Neural progenitor cell (in vitro differentiated cells): ENCODE measurements around the gene NOTCH1. TPM values are rescaled to one million over a fixed set of nuclear protein-coding genes. Genes with fewer than 3 reads are reported as not detected.
A peak's percentile ranks its signal among the peaks of the same experiment; 100 is the strongest.
"Not testable (repeated sequence)": the region's sequence is repeated elsewhere in the genome, so short reads cannot be mapped to it uniquely, and the experiment has no call there.

Experiments used
- DNase-seq: peaks from one replicate; pipeline ENCODE4 v3.0.0-alpha.2; 2016; ENCODE audit warnings: low spot score
- H2AFZ ChIP-seq: fragments of 200-600 bp; sonication (generic); replicated peaks from 2 replicates; pipeline ENCODE4 v1.6.1; 2016; ENCODE audit warnings: antibody characterized with exemption
- H3F3A ChIP-seq: fragments of 200-600 bp; sonication (generic); 2 replicates; pipeline ENCODE4 v1.6.1; 2016; ENCODE audit warnings: antibody characterized with exemption, low read depth
- H3K27ac ChIP-seq: fragments of 200-600 bp; sonication (generic); 2 replicates; pipeline ENCODE4 v1.5.1; 2016; ENCODE audit warnings: mild to moderate bottlenecking
- H3K27me3 ChIP-seq: fragments of 200-600 bp; sonication (generic); 2 replicates; pipeline ENCODE4 v1.6.1; 2016; ENCODE audit warnings: mild to moderate bottlenecking, moderate library complexity
- H3K36me3 ChIP-seq: fragments of 200-600 bp; sonication (generic); 2 replicates; pipeline ENCODE4 v1.5.1; 2016
- H3K4me1 ChIP-seq: fragments of 200-600 bp; sonication (generic); 2 replicates; pipeline ENCODE4 v1.6.1; 2016; ENCODE audit warnings: mixed run types
- H3K4me2 ChIP-seq: fragments of 200-600 bp; sonication (generic); 2 replicates; pipeline ENCODE4 v1.6.1; 2016
- H3K4me3 ChIP-seq: fragments of 200-600 bp; sonication (generic); 2 replicates; pipeline ENCODE4 v1.5.1; 2016
- H3K79me2 ChIP-seq: fragments of 200-600 bp; sonication (generic); 2 replicates; pipeline ENCODE4 v1.6.1; 2016; ENCODE audit warnings: low read depth
- H3K9ac ChIP-seq: fragments of 200-600 bp; sonication (generic); 2 replicates; pipeline ENCODE4 v1.6.1; 2016
- H3K9me3 ChIP-seq: fragments of 200-600 bp; sonication (generic); 2 replicates; pipeline ENCODE4 v1.5.1; 2016; ENCODE audit warnings: low read depth
- H4K20me1 ChIP-seq: fragments of 200-600 bp; sonication (generic); 2 replicates; pipeline ENCODE4 v1.6.1; 2016; ENCODE audit warnings: low read depth
- H3K27ac Mint-ChIP-seq: 3 replicates; pipeline ENCODE4 v1.8.0; 2021; ENCODE audit warnings: mixed read lengths
- H3K27me3 Mint-ChIP-seq: 2 replicates; pipeline ENCODE4 v1.8.0; 2022; ENCODE audit warnings: low read depth, mild to moderate bottlenecking, inconsistent platforms, moderate library complexity, mixed read lengths; ENCODE audit not compliant: insufficient read depth
- H3K36me3 Mint-ChIP-seq: 3 replicates; pipeline ENCODE4 v1.8.0; 2021; ENCODE audit warnings: mixed read lengths
- H3K4me1 Mint-ChIP-seq: 3 replicates; pipeline ENCODE4 v1.8.0; 2021; ENCODE audit warnings: mixed read lengths
- H3K4me3 Mint-ChIP-seq: 3 replicates; pipeline ENCODE4 v1.8.0; 2021; ENCODE audit warnings: mild to moderate bottlenecking, moderate library complexity, mixed read lengths
- H3K9me3 Mint-ChIP-seq: 3 replicates; pipeline ENCODE4 v1.8.0; 2020; ENCODE audit warnings: mixed read lengths
- CTCF ChIP-seq: fragments of 200-600 bp; sonication (generic); IDR thresholded peaks from 2 replicates; pipeline ENCODE4 v1.5.1; 2017; ENCODE audit warnings: antibody characterized with exemption, mild to moderate bottlenecking
- EZH2 ChIP-seq: fragments of 200-600 bp; sonication (generic); IDR thresholded peaks from 2 replicates; pipeline ENCODE4 v1.6.1; 2017; ENCODE audit warnings: antibody characterized with exemption, mild to moderate bottlenecking, moderate library complexity
- EZH2phosphoT487 ChIP-seq: fragments of 200-600 bp; sonication (generic); IDR thresholded peaks from 2 replicates; pipeline ENCODE4 v1.6.1; 2017; ENCODE audit warnings: antibody characterized with exemption
- total RNA-seq: library from RNA; depleted of rRNA; stranded (reverse); fragments of >200 nt; gene quantifications from 2 replicates; pipeline ENCODE4 v1.2.3, GENCODE V29; 2015; ENCODE audit warnings: low replicate concordance

The NOTCH1 gene
- total RNA-seq, 1 donor from 2014 or later, result 11.7 TPM

- Histone ChIP-seq H3K27me3 (no peaks in the 10 kb centered on the region), H2AFZ (no peak overlapping the region), H3K4me1 (peaks cover 22% of the 10 kb centered on the region), H3F3A (peaks cover 44% of the 10 kb centered on the region), H3K9me3 (no peaks in the 10 kb centered on the region), H3K79me2 (no peaks in the 10 kb centered on the region), H3K4me2 (no peak overlapping the region), H3K36me3 (no peaks in the 10 kb centered on the region), H4K20me1 (no peaks in the 10 kb centered on the region), H3K27ac (no peak overlapping the region), H3K9ac (no peak overlapping the region), H3K4me3 (no peak overlapping the region)
- Mint-ChIP-seq H3K36me3 (no peaks in the 10 kb centered on the region), H3K27me3 (peaks cover 10% of the 10 kb centered on the region), H3K9me3 (no peaks in the 10 kb centered on the region), H3K4me1 (peaks cover 29% of the 10 kb centered on the region), H3K4me3 (no peak overlapping the region), H3K27ac (peak overlapping the region; percentile 83)
- no peak for DNase-seq
- TF ChIP-seq CTCF, result no peak
These were observed 32.2 kb upstream of the NOTCH1 start for GRCh38 chr9:136577941-136578625.

- Histone ChIP-seq H3K27me3 (no peaks in the 10 kb centered on the region), H3K4me3 (no peak overlapping the region), H3K4me1 (peaks cover 34% of the 10 kb centered on the region), H3K27ac (no peak overlapping the region), H3K79me2 (no peaks in the 10 kb centered on the region), H3K9ac (no peak overlapping the region), H2AFZ (no peak overlapping the region), H3K36me3 (no peaks in the 10 kb centered on the region), H3K9me3 (no peaks in the 10 kb centered on the region), H3K4me2 (no peak overlapping the region), H4K20me1 (no peaks in the 10 kb centered on the region), H3F3A (peaks cover 48% of the 10 kb centered on the region)
- Mint-ChIP-seq H3K4me1 (peaks cover 47% of the 10 kb centered on the region), H3K27me3 (peaks cover 16% of the 10 kb centered on the region), H3K27ac (peak overlapping the region; percentile 92), H3K36me3 (no peaks in the 10 kb centered on the region), H3K9me3 (no peaks in the 10 kb centered on the region), H3K4me3 (peak overlapping the region; percentile 46)
- TF ChIP-seq EZH2 (no peak), CTCF (no peak), EZH2phosphoT487 (no peak)
- no peak for DNase-seq
These were observed 30.4 kb upstream of the NOTCH1 start for GRCh38 chr9:136576269-136576626.

GRCh38 chr9:136575626-136576268 is 29.9 kb upstream of the NOTCH1 start:
- no peaks in the 10 kb centered on the region for H3K27me3 ChIP-seq
- H3F3A ChIP-seq, result peaks cover 45% of the 10 kb centered on the region
- no peak overlapping the region for H2AFZ ChIP-seq
- Mint-ChIP-seq H3K4me1 (peaks cover 52% of the 10 kb centered on the region), H3K4me3 (no peak overlapping the region), H3K9me3 (no peaks in the 10 kb centered on the region), H3K36me3 (no peaks in the 10 kb centered on the region), H3K27me3 (peaks cover 16% of the 10 kb centered on the region), H3K27ac (no peak overlapping the region)
- H3K4me3 ChIP-seq, result no peak overlapping the region
- no peaks in the 10 kb centered on the region for H3K79me2 ChIP-seq
- H4K20me1 ChIP-seq, result no peaks in the 10 kb centered on the region
- no peak overlapping the region for H3K4me2 ChIP-seq
- H3K9me3 ChIP-seq, result no peaks in the 10 kb centered on the region
- H3K9ac ChIP-seq, result no peak overlapping the region
- H3K36me3 ChIP-seq, result no peaks in the 10 kb centered on the region
- TF ChIP-seq EZH2phosphoT487 (no peak), CTCF (no peak), EZH2 (no peak)
- H3K27ac ChIP-seq, result no peak overlapping the region
- no peak for DNase-seq
- peaks cover 39% of the 10 kb centered on the region for H3K4me1 ChIP-seq

GRCh38 chr9:136574606-136575005 is 28.8 kb upstream of the NOTCH1 start:
- H3K9ac ChIP-seq, H3K9me3 ChIP-seq, H3K9me3 Mint-ChIP-seq, H3K27me3 ChIP-seq, H3K79me2 ChIP-seq, DNase-seq, H3K36me3 Mint-ChIP-seq, H4K20me1 ChIP-seq, H3K27ac ChIP-seq, H3K4me2 ChIP-seq, H2AFZ ChIP-seq, H3K4me3 ChIP-seq, H3K36me3 ChIP-seq: not testable (repeated sequence)
- Histone ChIP-seq H3K4me1 (peaks cover 44% of the 10 kb centered on the region), H3F3A (peaks cover 42% of the 10 kb centered on the region)
- H3K4me3 Mint-ChIP-seq, result peak overlapping the region; percentile 27
- peaks cover 15% of the 10 kb centered on the region for H3K27me3 Mint-ChIP-seq
- H3K4me1 Mint-ChIP-seq, result peaks cover 57% of the 10 kb centered on the region
- peak overlapping the region; percentile 66 for H3K27ac Mint-ChIP-seq
